Neural cell (in vitro differentiated cells): ENCODE data around the gene GNPDA2.

Source experiments
- EP300 ChIP-seq: fragments of 450-650 bp; conservative IDR thresholded peaks from 2 replicates; pipeline ENCODE4 v1.6.1; 2014; ENCODE audit warnings: antibody characterized with exemption, mild to moderate bottlenecking, moderate library complexity; ENCODE audit not compliant: poor library complexity, severe bottlenecking
- EZH2 ChIP-seq: fragments of 200-600, 300-800 bp; shearing (Covaris generic), sonication (generic); IDR thresholded peaks from 2 replicates; pipeline ENCODE4 v1.6.1; 2014; ENCODE audit warnings: antibody characterized with exemption, low read length, borderline replicate concordance, mild to moderate bottlenecking; ENCODE audit not compliant: insufficient read depth, poor library complexity, severe bottlenecking
- POLR2AphosphoS5 ChIP-seq: IDR thresholded peaks from 2 replicates; pipeline ENCODE4 v1.6.1; 2012
- TF ChIP-seq, protein P1 (sequence below): fragments of 450-650 bp; IDR thresholded peaks from 2 replicates; pipeline ENCODE4 v1.5.1; 2014; ENCODE audit warnings: antibody characterized with exemption, mild to moderate bottlenecking, moderate library complexity; ENCODE audit not compliant: poor library complexity, severe bottlenecking

DNA sequence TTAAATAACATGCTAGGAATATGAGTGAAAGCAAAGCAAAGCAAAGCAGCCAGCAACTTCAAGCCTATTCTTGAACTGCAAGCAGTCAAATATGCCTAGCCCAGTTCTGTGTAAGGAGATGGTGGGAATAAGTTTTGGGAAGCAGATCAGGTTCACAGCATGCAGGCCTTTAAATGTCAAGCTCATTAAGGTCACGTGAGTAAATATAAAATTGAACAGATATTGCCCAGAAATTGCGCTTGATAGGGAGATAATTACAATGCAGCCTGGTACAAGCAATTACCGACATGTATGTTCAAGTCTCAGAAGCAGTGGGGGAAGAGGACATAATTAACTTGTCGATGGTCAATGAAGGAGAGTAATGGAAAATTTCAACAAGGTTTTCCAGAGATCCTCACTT lies 6.0 kb downstream of the GNPDA2 start:
- TF ChIP-seq, protein P1, sequence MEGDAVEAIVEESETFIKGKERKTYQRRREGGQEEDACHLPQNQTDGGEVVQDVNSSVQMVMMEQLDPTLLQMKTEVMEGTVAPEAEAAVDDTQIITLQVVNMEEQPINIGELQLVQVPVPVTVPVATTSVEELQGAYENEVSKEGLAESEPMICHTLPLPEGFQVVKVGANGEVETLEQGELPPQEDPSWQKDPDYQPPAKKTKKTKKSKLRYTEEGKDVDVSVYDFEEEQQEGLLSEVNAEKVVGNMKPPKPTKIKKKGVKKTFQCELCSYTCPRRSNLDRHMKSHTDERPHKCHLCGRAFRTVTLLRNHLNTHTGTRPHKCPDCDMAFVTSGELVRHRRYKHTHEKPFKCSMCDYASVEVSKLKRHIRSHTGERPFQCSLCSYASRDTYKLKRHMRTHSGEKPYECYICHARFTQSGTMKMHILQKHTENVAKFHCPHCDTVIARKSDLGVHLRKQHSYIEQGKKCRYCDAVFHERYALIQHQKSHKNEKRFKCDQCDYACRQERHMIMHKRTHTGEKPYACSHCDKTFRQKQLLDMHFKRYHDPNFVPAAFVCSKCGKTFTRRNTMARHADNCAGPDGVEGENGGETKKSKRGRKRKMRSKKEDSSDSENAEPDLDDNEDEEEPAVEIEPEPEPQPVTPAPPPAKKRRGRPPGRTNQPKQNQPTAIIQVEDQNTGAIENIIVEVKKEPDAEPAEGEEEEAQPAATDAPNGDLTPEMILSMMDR, result no peak
- TF ChIP-seq EZH2, result no peak
- no peak for TF ChIP-seq EP300
- no peak for TF ChIP-seq POLR2AphosphoS5
